K562 (cell line): ENCODE data around the gene SLC6A9. TPM values are rescaled to one million over a fixed set of nuclear protein-coding genes. Genes with fewer than 3 reads are reported as not detected.

Experiments used
- BDP1 ChIP-seq: IDR thresholded peaks from 3 replicates; pipeline ENCODE4 v1.6.1; 2011; ENCODE audit not compliant: insufficient read length, insufficient read depth
- BMI1 ChIP-seq: fragments of 150-350 bp; IDR thresholded peaks from 2 replicates; pipeline ENCODE4 v1.6.1; 2014; ENCODE audit warnings: low read length
- BRF2 ChIP-seq: IDR thresholded peaks from 3 replicates; pipeline ENCODE4 v1.6.1; 2011; ENCODE audit warnings: borderline replicate concordance, mild to moderate bottlenecking; ENCODE audit not compliant: insufficient read length, insufficient read depth
- C11orf30 ChIP-seq: fragments of 450-650 bp; IDR thresholded peaks from 2 replicates; pipeline ENCODE4 v1.6.1; 2016; ENCODE audit warnings: low read depth, mild to moderate bottlenecking
- CBX5 ChIP-seq: IDR thresholded peaks from 2 replicates; pipeline ENCODE4 v1.6.1; 2014; ENCODE audit warnings: low read depth, borderline replicate concordance
- EGR1 ChIP-seq: fragments of 450-650 bp; conservative IDR thresholded peaks from 2 replicates; pipeline ENCODE4 v1.6.1; 2017; ENCODE audit warnings: mild to moderate bottlenecking
- FOXJ3 ChIP-seq: sonication (generic); formaldehyde crosslinking; IDR thresholded peaks from 2 replicates; pipeline ENCODE4 v1.4.0; 2020; ENCODE audit warnings: mild to moderate bottlenecking, missing genetic modification reagents
- FUS ChIP-seq: fragments of 200-400 bp; formaldehyde crosslinking; optimal IDR thresholded peaks from 2 replicates; pipeline ENCODE3; 2017; ENCODE audit warnings: low read depth, low read length
- GTF2B ChIP-seq: IDR thresholded peaks from 2 replicates; pipeline ENCODE4 v1.6.1; 2011; ENCODE audit not compliant: insufficient read length; ENCODE audit errors: extremely low read depth
- IFI16 ChIP-seq: fragments of 250-450 bp; sonication (Bioruptor Pico); IDR thresholded peaks from 2 replicates; pipeline ENCODE4 v2.1.2; 2022; ENCODE audit warnings: mild to moderate bottlenecking, inconsistent platforms
- MCM3 ChIP-seq: fragments of 450-650 bp; IDR thresholded peaks from 2 replicates; pipeline ENCODE4 v1.6.1; 2016
- MITF ChIP-seq: IDR thresholded peaks from 2 replicates; pipeline ENCODE4 v1.6.1; 2014; ENCODE audit warnings: antibody characterized with exemption
- MTA2 ChIP-seq: fragments of 450-650 bp; IDR thresholded peaks from 2 replicates; pipeline ENCODE4 v1.6.1; 2016; ENCODE audit warnings: low read depth
- MYNN ChIP-seq, 2 experiments: sonication (generic); formaldehyde crosslinking in 1 of 2; IDR thresholded peaks; 2 replicates each; pipeline versions ENCODE4 v1.5.0 to v1.6.1; 2016 to 2020; ENCODE audit warnings: antibody characterized with exemption in 1 of 2, missing genetic modification reagents in 1 of 2
- PML ChIP-seq: IDR thresholded peaks from 2 replicates; pipeline ENCODE4 v1.6.1; 2012; ENCODE audit warnings: low read length, inconsistent platforms
- PYGO2 ChIP-seq: fragments of 450-650 bp; IDR thresholded peaks from 2 replicates; pipeline ENCODE4 v1.6.1; 2016; ENCODE audit warnings: mild to moderate bottlenecking, missing genetic modification characterization, moderate library complexity, missing compliant biosample characterization
- SAFB ChIP-seq: fragments of 200-400 bp; formaldehyde crosslinking; IDR thresholded peaks from 2 replicates; pipeline ENCODE4 v1.6.1; 2017; ENCODE audit warnings: low read depth, low read length, borderline replicate concordance
- SMC3 ChIP-seq: conservative IDR thresholded peaks from 2 replicates; pipeline ENCODE4 v1.6.1; 2011; ENCODE audit warnings: low read depth, low read length, improper control_type of control experiment; ENCODE audit not compliant: insufficient read depth
- SRSF3 ChIP-seq: fragments of 200-400 bp; formaldehyde crosslinking; IDR thresholded peaks from 2 replicates; pipeline ENCODE4 v1.6.1; 2016; ENCODE audit warnings: mild to moderate bottlenecking, low read length, moderate library complexity; ENCODE audit not compliant: insufficient read depth
- TARDBP ChIP-seq: fragments of 450-650 bp; IDR thresholded peaks from 2 replicates; pipeline ENCODE4 v1.6.1; 2016
- U2AF2 ChIP-seq: fragments of 200-400 bp; formaldehyde crosslinking; optimal IDR thresholded peaks from 2 replicates; pipeline ENCODE3; 2017; ENCODE audit warnings: low read depth, mild to moderate bottlenecking, low read length
- ZNF280B ChIP-seq: fragments of 250-450 bp; sonication (Bioruptor Pico); IDR thresholded peaks from 2 replicates; pipeline ENCODE4 v1.5.1; 2021; ENCODE audit warnings: mild to moderate bottlenecking
- ZNF398 ChIP-seq: fragments of 250-450 bp; sonication (Bioruptor Pico); IDR thresholded peaks from 2 replicates; pipeline ENCODE4 v1.8.0; 2021; ENCODE audit warnings: moderate library complexity, mild to moderate bottlenecking, inconsistent platforms
- ZNF764 ChIP-seq: fragments of 250-450 bp; sonication (Bioruptor Pico); IDR thresholded peaks from 2 replicates; pipeline ENCODE4 v1.4.0; 2020; ENCODE audit warnings: low read depth, mild to moderate bottlenecking, moderate library complexity
- polyA plus RNA-seq, 8 experiments: library from polyadenylated mRNA; depleted of rRNA in 4 of 8; stranded (reverse) in 5 of 8; unstranded in 3 of 8; fragments of >200 nt; fragmentation: Nextera tagmentation in 2 of 8; fragmentation: Illumina TruSeq in 1 of 8; extraction: Ambion mirVana in 2 of 8; extraction: Trizol in 1 of 8; gene quantifications; 2 replicates each; pipeline versions ENCODE4 v1.2.1 to v1.2.3, GENCODE V29; 2011 to 2014; ENCODE audit warnings: inconsistent platforms in 1 of 8, missing spikeins in 1 of 8
- total RNA-seq, 7 experiments: library from RNA; depleted of rRNA in 6 of 7; stranded (reverse); fragments of >200 nt in 6 of 7; fragmentation: Illumina TruSeq in 2 of 7; extraction: Trizol in 2 of 7; gene quantifications; 2 replicates each; pipeline versions ENCODE4 v1.2.1 to v1.2.3, GENCODE V29; 2011 to 2021; ENCODE audit warnings: low replicate concordance in 1 of 7

SLC6A9 gene
- total and polyA plus RNA-seq, 9 of the 15 experiments (the other 6 are each of a cell fraction or from before 2014, with no cell fraction given): 0.17 to 18.7 (median 2.9) TPM

- TF ChIP-seq SMC3 (peak; percentile 51), PYGO2 (tag) (peak; percentile 91), MYNN (IDR thresholded peaks at IDR 0.05) (peak; percentile 98), MYNN (CRISPR knock-in tag; IDR thresholded peaks at IDR 0.05) (no peak), MTA2 (peak; percentile 99), PML (peak; percentile 99), SRSF3 (no peak), FUS (no peak), FOXJ3 (CRISPR knock-in tag) (no peak), C11orf30 (peak; percentile 38; the same call in 1 of the 2 replicates), EGR1 (peak; percentile 94), CBX5 (no peak; the same call in 1 of the 2 replicates), BMI1 (peak; percentile 34; the same call in 1 of the 2 replicates), BRF2 (no peak), U2AF2 (no peak), BDP1 (no peak), MCM3 (no peak), TARDBP (peak; percentile 100), ZNF398 (no peak), MITF (peak; percentile 84), ZNF764 (no peak), GTF2B (no peak), ZNF280B (no peak), IFI16 (no peak; the same call in 1 of the 2 replicates), SAFB (no peak)
These were observed 4.6 kb upstream of the SLC6A9 start (continued) for GRCh38 chr1:44035726-44036408.
